Measurements from ENCODE around the gene PLA2G3.

Gene PLA2G3

GRCh38 chr22:31144223-31144622 lies 3.9 kb upstream of the PLA2G3 start:
- DNase-seq: no peak

GRCh38 chr22:31143537-31143936 lies 3.2 kb upstream of the PLA2G3 start:
- no peak for DNase-seq

- no peak for DNase-seq
These were observed 2.7 kb upstream of the PLA2G3 start for GRCh38 chr22:31143038-31143437.

GRCh38 chr22:31142285-31142684 lies 2.0 kb upstream of the PLA2G3 start:
- DNase-seq: no peak

GRCh38 chr22:31141551-31141950 lies 1.2 kb upstream of the PLA2G3 start:
- DNase-seq: no peak

GRCh38 chr22:31140746-31141145 lies 438 bp upstream of the PLA2G3 start:
- DNase-seq: no peak

GRCh38 chr22:31139066-31139465 lies 1.2 kb downstream of the PLA2G3 start:
- no peak for DNase-seq

- no peak for DNase-seq
These were observed 2.2 kb downstream of the PLA2G3 start for GRCh38 chr22:31138126-31138525.

GRCh38 chr22:31137721-31138120 lies 2.6 kb downstream of the PLA2G3 start:
- no peak for DNase-seq

- no peak for DNase-seq
These were observed 3.6 kb downstream of the PLA2G3 start for GRCh38 chr22:31136711-31137110.

- no peak for DNase-seq
These were observed 4.2 kb downstream of the PLA2G3 start for GRCh38 chr22:31136155-31136554.

GRCh38 chr22:31135706-31136105 lies 4.6 kb downstream of the PLA2G3 start:
- DNase-seq: no peak

- no peak for DNase-seq
These were observed 5.6 kb downstream of the PLA2G3 start for GRCh38 chr22:31134688-31135087.

- no peak for DNase-seq
These were observed 6.4 kb downstream of the PLA2G3 start for GRCh38 chr22:31133911-31134310.

GRCh38 chr22:31130873-31131272 lies 9.4 kb downstream of the PLA2G3 start:
- DNase-seq: no peak

- no peak for DNase-seq
These were observed 12.2 kb downstream of the PLA2G3 start for GRCh38 chr22:31128156-31128555.

GRCh38 chr22:31127181-31127772 lies 13.0 kb downstream of the PLA2G3 start:
- DNase-seq: no peak

- no peak for DNase-seq
These were observed 13.5 kb downstream of the PLA2G3 start for GRCh38 chr22:31126869-31127175.

- DNase-seq: no peak
These were observed 14.0 kb downstream of the PLA2G3 start for GRCh38 chr22:31126128-31126868.

- DNase-seq: no peak
These were observed 14.7 kb downstream of the PLA2G3 start for GRCh38 chr22:31125521-31126117.

- no peak for DNase-seq
These were observed 15.4 kb downstream of the PLA2G3 start for GRCh38 chr22:31124811-31125465.

- no peak for DNase-seq
These were observed 16.0 kb downstream of the PLA2G3 start for GRCh38 chr22:31124290-31124689.

GRCh38 chr22:31123292-31123602 lies 17.1 kb downstream of the PLA2G3 start:
- DNase-seq: no peak
